ENCODE data around the gene CHSY1.

GRCh38 chr15:101179341-101180153 is 72.3 kb downstream of the CHSY1 start:
- TF ChIP-seq, protein P1, sequence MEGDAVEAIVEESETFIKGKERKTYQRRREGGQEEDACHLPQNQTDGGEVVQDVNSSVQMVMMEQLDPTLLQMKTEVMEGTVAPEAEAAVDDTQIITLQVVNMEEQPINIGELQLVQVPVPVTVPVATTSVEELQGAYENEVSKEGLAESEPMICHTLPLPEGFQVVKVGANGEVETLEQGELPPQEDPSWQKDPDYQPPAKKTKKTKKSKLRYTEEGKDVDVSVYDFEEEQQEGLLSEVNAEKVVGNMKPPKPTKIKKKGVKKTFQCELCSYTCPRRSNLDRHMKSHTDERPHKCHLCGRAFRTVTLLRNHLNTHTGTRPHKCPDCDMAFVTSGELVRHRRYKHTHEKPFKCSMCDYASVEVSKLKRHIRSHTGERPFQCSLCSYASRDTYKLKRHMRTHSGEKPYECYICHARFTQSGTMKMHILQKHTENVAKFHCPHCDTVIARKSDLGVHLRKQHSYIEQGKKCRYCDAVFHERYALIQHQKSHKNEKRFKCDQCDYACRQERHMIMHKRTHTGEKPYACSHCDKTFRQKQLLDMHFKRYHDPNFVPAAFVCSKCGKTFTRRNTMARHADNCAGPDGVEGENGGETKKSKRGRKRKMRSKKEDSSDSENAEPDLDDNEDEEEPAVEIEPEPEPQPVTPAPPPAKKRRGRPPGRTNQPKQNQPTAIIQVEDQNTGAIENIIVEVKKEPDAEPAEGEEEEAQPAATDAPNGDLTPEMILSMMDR (conservative IDR thresholded peaks at IDR 0.05; ENCODE audit: low read length), result no peak
- TF ChIP-seq EZH2phosphoT487 (IDR thresholded peaks at IDR 0.05; ENCODE audit: borderline replicate concordance), result no peak
